Neural cell (in vitro differentiated cells): ENCODE data around the gene SYTL5. TPM values are rescaled to one million over a fixed set of nuclear protein-coding genes. Genes with fewer than 3 reads are reported as not detected.

Experiments used
- H2AFZ ChIP-seq: fragments of 200-600, 300-800 bp; sonication (generic), shearing (Covaris generic); 2 replicates; pipeline ENCODE4 v1.6.0; 2014; ENCODE audit warnings: low read depth, mild to moderate bottlenecking, antibody characterized with exemption, low read length, moderate library complexity
- H3F3A ChIP-seq: fragments of 200-600 bp; shearing (Covaris generic); 2 replicates; pipeline ENCODE4 v1.6.1; 2016; ENCODE audit warnings: mild to moderate bottlenecking, moderate library complexity, mixed read lengths, antibody characterized with exemption, low read length; ENCODE audit not compliant: insufficient read depth, poor library complexity, severe bottlenecking
- H3K27ac ChIP-seq: fragments of 200-600, 300-800 bp; sonication (generic), shearing (Covaris generic); 2 replicates; pipeline ENCODE4 v1.5.1; 2014; ENCODE audit warnings: mild to moderate bottlenecking, low read length, moderate library complexity
- H3K27me3 ChIP-seq: fragments of 300-800, 200-600 bp; sonication (generic), shearing (Covaris generic); 2 replicates; pipeline ENCODE4 v1.6.0; 2014; ENCODE audit warnings: mild to moderate bottlenecking, low read depth, low read length, moderate library complexity; ENCODE audit not compliant: insufficient read depth
- H3K36me3 ChIP-seq: fragments of 300-800, 200-600 bp; sonication (generic), shearing (Covaris generic); 2 replicates; pipeline ENCODE4 v1.5.1; 2014; ENCODE audit warnings: mild to moderate bottlenecking, antibody characterized with exemption, low read length, moderate library complexity; ENCODE audit not compliant: insufficient read depth
- H3K4me2 ChIP-seq: fragments of 300-800, 200-600 bp; sonication (generic), shearing (Covaris generic); 2 replicates; pipeline ENCODE4 v1.6.0; 2014; ENCODE audit warnings: mild to moderate bottlenecking, low read length
- H3K4me3 ChIP-seq: fragments of 300-800, 200-600 bp; sonication (generic), shearing (Covaris generic); 2 replicates; pipeline ENCODE4 v1.5.1; 2014; ENCODE audit warnings: mild to moderate bottlenecking, low read length, moderate library complexity
- H3K79me2 ChIP-seq: fragments of 200-600 bp; shearing (Covaris generic); replicated peaks from 2 replicates; pipeline ENCODE4 v1.6.0; 2014; ENCODE audit warnings: mild to moderate bottlenecking, low read length, moderate library complexity; ENCODE audit not compliant: insufficient read depth
- H3K9ac ChIP-seq: fragments of 300-800, 200-600 bp; sonication (generic), shearing (Covaris generic); 2 replicates; pipeline ENCODE4 v1.6.1; 2016; ENCODE audit warnings: mild to moderate bottlenecking, low read length, mixed read lengths
- H3K9me2 ChIP-seq: fragments of 200-600 bp; shearing (Covaris generic); 2 replicates; pipeline ENCODE4 v1.6.1; 2016; ENCODE audit warnings: mild to moderate bottlenecking, low read length, mixed read lengths; ENCODE audit not compliant: insufficient read depth
- H3K9me3 ChIP-seq: fragments of 200-600, 300-800 bp; sonication (generic), shearing (Covaris generic); 2 replicates; pipeline ENCODE4 v1.6.1; 2016; ENCODE audit warnings: mild to moderate bottlenecking, mixed run types, low read length, moderate library complexity, mixed read lengths
- H4K20me1 ChIP-seq: fragments of 200-600 bp; shearing (Covaris generic); 2 replicates; pipeline ENCODE4 v1.6.1; 2016; ENCODE audit warnings: mild to moderate bottlenecking, mixed run types; ENCODE audit not compliant: insufficient read depth
- CTCF ChIP-seq: fragments of 450-650 bp; IDR thresholded peaks from 2 replicates; pipeline ENCODE4 v1.5.1; 2014; ENCODE audit warnings: antibody characterized with exemption, mild to moderate bottlenecking, moderate library complexity; ENCODE audit not compliant: poor library complexity, severe bottlenecking
- EP300 ChIP-seq: fragments of 450-650 bp; conservative IDR thresholded peaks from 2 replicates; pipeline ENCODE4 v1.6.1; 2014; ENCODE audit warnings: antibody characterized with exemption, mild to moderate bottlenecking, moderate library complexity; ENCODE audit not compliant: poor library complexity, severe bottlenecking
- EZH2 ChIP-seq: fragments of 200-600, 300-800 bp; shearing (Covaris generic), sonication (generic); IDR thresholded peaks from 2 replicates; pipeline ENCODE4 v1.6.1; 2014; ENCODE audit warnings: antibody characterized with exemption, low read length, borderline replicate concordance, mild to moderate bottlenecking; ENCODE audit not compliant: insufficient read depth, poor library complexity, severe bottlenecking
- MXI1 ChIP-seq: fragments of 450-650 bp; conservative IDR thresholded peaks from 2 replicates; pipeline ENCODE4 v1.6.1; 2014; ENCODE audit warnings: antibody characterized with exemption, mild to moderate bottlenecking; ENCODE audit not compliant: poor library complexity, severe bottlenecking
- POLR2AphosphoS5 ChIP-seq: IDR thresholded peaks from 2 replicates; pipeline ENCODE4 v1.6.1; 2012
- REST ChIP-seq: IDR thresholded peaks from 2 replicates; pipeline ENCODE4 v1.6.1; 2012; ENCODE audit warnings: borderline replicate concordance
- SMC3 ChIP-seq: fragments of 450-650 bp; conservative IDR thresholded peaks from 2 replicates; pipeline ENCODE4 v1.6.1; 2014; ENCODE audit warnings: antibody characterized with exemption, mild to moderate bottlenecking, moderate library complexity; ENCODE audit not compliant: poor library complexity
- TAF1 ChIP-seq: IDR thresholded peaks from 2 replicates; pipeline ENCODE4 v1.6.1; 2012; ENCODE audit warnings: low read depth
- polyA plus RNA-seq: library from polyadenylated mRNA; depleted of rRNA; stranded (reverse); fragments of >200 nt; gene quantifications from 2 replicates; pipeline ENCODE4 v1.2.3, GENCODE V29; 2014

The SYTL5 gene
- polyA plus RNA-seq, 1 donor from 2014 or later = 1.0 TPM

GRCh38 chrX:38055170-38055847, 49.0 kb downstream of the SYTL5 start:
- H3K79me2 ChIP-seq = no peaks in the 10 kb centered on the region
- H3K4me2 ChIP-seq = no peak overlapping the region
- no peaks in the 10 kb centered on the region for H3K36me3 ChIP-seq
- no peak overlapping the region for H2AFZ ChIP-seq
- no peak overlapping the region for H3K4me3 ChIP-seq
- no peak overlapping the region for H3K9ac ChIP-seq
- H4K20me1 ChIP-seq = no peaks in the 10 kb centered on the region
- H3K9me3 ChIP-seq = no peaks in the 10 kb centered on the region
- H3F3A ChIP-seq = no peaks in the 10 kb centered on the region
- no peak for TF ChIP-seq TAF1
- no peak for TF ChIP-seq REST
- H3K9me2 ChIP-seq = no peaks in the 10 kb centered on the region
- no peaks in the 10 kb centered on the region for H3K27me3 ChIP-seq
- no peak overlapping the region for H3K27ac ChIP-seq

- H4K20me1 ChIP-seq = no peaks in the 10 kb centered on the region
- no peak overlapping the region for H3K9ac ChIP-seq
- TF ChIP-seq EP300 (no peak), TAF1 (no peak), MXI1 (no peak), SMC3 (no peak), EZH2 (no peak), CTCF (no peak)
- H3K9me2 ChIP-seq = no peaks in the 10 kb centered on the region
- no peak overlapping the region for H3K4me3 ChIP-seq
- no peak overlapping the region for H3K4me2 ChIP-seq
- no peak overlapping the region for H2AFZ ChIP-seq
- H3F3A ChIP-seq = no peaks in the 10 kb centered on the region
- no peaks in the 10 kb centered on the region for H3K36me3 ChIP-seq
- H3K27me3 ChIP-seq = no peaks in the 10 kb centered on the region
- no peaks in the 10 kb centered on the region for H3K79me2 ChIP-seq
- no peak overlapping the region for H3K27ac ChIP-seq
- no peaks in the 10 kb centered on the region for H3K9me3 ChIP-seq
Measured at GRCh38 chrX:38060331-38060878, 54.1 kb downstream of the SYTL5 start.

- Histone ChIP-seq H3K9me2 (no peaks in the 10 kb centered on the region), H2AFZ (no peak overlapping the region), H3K9me3 (no peaks in the 10 kb centered on the region), H3K4me3 (no peak overlapping the region), H3K9ac (no peak overlapping the region), H4K20me1 (no peaks in the 10 kb centered on the region), H3K79me2 (no peaks in the 10 kb centered on the region), H3K36me3 (no peaks in the 10 kb centered on the region), H3K4me2 (no peak overlapping the region), H3K27ac (no peak overlapping the region), H3F3A (no peaks in the 10 kb centered on the region), H3K27me3 (no peaks in the 10 kb centered on the region)
- TF ChIP-seq POLR2AphosphoS5 (no peak), REST (no peak)
Measured at GRCh38 chrX:38061335-38061734, 55.0 kb downstream of the SYTL5 start.
